Loucy (cell line): ENCODE data around the gene SGPL1.

Experiments used
- EZH2phosphoT487 ChIP-seq: fragments of 200-600 bp; IDR thresholded peaks from 2 replicates; pipeline ENCODE4 v1.6.1; 2018; ENCODE audit warnings: antibody characterized with exemption, mild to moderate bottlenecking, moderate library complexity, borderline replicate concordance
- TF ChIP-seq, protein P1 (sequence below): fragments of 200-600 bp; sonication (generic); conservative IDR thresholded peaks from 2 replicates; pipeline ENCODE4 v1.5.1; 2014; ENCODE audit warnings: mild to moderate bottlenecking, antibody characterized with exemption, low read length

DNA sequence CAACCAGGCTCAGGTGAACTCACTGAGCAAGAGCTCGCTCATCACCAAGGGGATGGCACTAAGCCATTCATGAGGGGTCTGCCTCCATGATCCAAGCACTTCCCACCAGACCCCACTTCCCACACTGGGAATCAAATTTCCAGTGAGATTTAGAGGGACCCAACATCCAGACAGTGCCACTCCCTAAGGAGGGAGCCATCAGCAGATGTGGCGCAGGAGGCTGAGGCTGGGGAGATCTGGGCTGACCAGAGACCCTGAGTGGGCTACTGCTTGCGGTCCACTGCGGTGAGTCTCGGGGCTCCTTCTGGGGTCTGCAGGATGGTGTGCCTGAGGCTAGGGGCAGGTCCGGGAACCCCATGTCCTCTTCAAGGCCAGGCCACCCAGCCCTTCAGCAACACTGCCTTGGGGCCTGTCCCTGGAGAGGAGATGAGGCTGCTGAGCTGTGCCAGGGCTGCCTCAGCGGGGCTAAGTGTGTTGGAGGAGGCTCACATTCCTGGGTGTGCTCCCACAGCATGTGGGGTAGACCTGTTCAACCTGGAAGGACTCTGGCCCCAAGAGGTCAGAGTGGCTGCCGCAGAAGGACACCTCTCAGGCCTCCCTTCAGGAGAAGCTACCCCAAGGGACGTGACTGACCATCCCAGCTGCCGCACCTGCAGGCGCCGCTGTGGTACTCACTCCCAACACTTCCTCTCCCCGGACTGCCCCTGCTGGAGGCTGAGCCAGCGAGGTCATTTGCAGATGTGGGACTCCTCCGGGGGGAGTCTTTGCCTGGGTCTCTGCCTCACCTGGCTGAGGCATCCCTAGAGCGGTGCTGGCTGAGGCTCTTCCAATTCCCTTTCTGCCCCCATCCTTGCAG, 95.0 kb downstream of the SGPL1 start:
- TF ChIP-seq, protein P1, sequence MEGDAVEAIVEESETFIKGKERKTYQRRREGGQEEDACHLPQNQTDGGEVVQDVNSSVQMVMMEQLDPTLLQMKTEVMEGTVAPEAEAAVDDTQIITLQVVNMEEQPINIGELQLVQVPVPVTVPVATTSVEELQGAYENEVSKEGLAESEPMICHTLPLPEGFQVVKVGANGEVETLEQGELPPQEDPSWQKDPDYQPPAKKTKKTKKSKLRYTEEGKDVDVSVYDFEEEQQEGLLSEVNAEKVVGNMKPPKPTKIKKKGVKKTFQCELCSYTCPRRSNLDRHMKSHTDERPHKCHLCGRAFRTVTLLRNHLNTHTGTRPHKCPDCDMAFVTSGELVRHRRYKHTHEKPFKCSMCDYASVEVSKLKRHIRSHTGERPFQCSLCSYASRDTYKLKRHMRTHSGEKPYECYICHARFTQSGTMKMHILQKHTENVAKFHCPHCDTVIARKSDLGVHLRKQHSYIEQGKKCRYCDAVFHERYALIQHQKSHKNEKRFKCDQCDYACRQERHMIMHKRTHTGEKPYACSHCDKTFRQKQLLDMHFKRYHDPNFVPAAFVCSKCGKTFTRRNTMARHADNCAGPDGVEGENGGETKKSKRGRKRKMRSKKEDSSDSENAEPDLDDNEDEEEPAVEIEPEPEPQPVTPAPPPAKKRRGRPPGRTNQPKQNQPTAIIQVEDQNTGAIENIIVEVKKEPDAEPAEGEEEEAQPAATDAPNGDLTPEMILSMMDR = no peak
- TF ChIP-seq EZH2phosphoT487 = no peak
